MM.1S (cell line): ENCODE results near the gene KRT73.

Source experiments
- EZH2 ChIP-seq: fragments of 300-600 bp; sonication (generic); optimal IDR thresholded peaks from 2 replicates; pipeline ENCODE3; 2017; ENCODE audit warnings: low read depth, mild to moderate bottlenecking, antibody characterized with exemption, low read length, mixed read lengths
- EZH2phosphoT487 ChIP-seq: fragments of 300-600 bp; sonication (generic); IDR thresholded peaks from 2 replicates; pipeline ENCODE4 v1.6.1; 2018; ENCODE audit warnings: antibody characterized with exemption, low read length
- TF ChIP-seq, protein P1 (sequence below): fragments of 300-600 bp; sonication (generic); IDR thresholded peaks from 2 replicates; pipeline ENCODE4 v1.5.1; 2016; ENCODE audit warnings: antibody characterized with exemption, low read length, mixed read lengths

DNA sequence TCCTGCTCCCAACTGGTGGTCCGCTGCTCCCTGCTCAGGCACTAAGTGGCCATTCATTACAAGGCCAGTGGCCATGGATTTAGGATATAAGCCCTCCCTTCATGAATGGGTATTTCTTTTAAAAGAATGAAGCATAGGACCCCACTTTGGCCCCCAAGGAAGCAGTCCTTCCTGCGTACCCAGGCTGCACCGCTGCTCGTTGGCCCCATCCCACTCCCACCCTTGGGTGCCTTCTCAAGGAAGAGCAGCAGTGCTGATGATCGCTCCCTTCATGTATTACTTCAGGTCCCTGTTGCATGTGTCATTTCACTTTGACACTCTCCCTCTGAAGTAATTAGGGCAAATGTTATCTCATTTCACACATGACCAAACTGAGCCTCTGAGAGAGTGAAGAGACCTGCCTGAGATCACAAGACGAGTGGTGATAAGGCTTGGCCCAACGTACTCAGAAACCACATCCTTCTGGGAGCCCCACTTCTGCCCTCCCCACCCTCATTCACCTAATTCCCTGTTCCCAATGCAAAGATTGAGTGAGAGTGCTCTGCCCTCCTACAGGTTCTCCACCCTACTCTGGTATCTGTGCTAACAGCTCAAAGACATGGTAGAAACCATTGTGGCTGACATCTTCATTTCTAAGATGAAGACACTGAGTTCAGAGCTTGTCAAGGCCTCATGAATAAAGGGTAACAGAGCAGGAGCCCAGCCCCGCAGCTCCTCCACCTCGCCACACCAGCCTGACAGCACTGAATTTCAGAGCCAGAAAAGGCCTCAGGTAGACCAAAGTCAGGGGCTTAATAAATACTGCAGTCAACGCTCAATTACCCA, 43.9 kb upstream of the KRT73 start:
- TF ChIP-seq, protein P1, sequence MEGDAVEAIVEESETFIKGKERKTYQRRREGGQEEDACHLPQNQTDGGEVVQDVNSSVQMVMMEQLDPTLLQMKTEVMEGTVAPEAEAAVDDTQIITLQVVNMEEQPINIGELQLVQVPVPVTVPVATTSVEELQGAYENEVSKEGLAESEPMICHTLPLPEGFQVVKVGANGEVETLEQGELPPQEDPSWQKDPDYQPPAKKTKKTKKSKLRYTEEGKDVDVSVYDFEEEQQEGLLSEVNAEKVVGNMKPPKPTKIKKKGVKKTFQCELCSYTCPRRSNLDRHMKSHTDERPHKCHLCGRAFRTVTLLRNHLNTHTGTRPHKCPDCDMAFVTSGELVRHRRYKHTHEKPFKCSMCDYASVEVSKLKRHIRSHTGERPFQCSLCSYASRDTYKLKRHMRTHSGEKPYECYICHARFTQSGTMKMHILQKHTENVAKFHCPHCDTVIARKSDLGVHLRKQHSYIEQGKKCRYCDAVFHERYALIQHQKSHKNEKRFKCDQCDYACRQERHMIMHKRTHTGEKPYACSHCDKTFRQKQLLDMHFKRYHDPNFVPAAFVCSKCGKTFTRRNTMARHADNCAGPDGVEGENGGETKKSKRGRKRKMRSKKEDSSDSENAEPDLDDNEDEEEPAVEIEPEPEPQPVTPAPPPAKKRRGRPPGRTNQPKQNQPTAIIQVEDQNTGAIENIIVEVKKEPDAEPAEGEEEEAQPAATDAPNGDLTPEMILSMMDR, result no peak
- no peak for TF ChIP-seq EZH2phosphoT487
- no peak for TF ChIP-seq EZH2
